Naive thymus-derived CD4-positive, alpha-beta T cell (primary cell): ENCODE data around the gene KCNK4. TPM values are rescaled to one million over a fixed set of nuclear protein-coding genes. Genes with fewer than 3 reads are reported as not detected.

Experiments used
- ATAC-seq: fragments of 150-1000 bp; cut with Tn5 transposase; 2 replicates; pipeline ENCODE4 v1.10.0; 2021; ENCODE audit warnings: mild to moderate bottlenecking, moderate library complexity
- CTCF ChIA-PET: fragments of 350-600 bp; sonication (Branson Sonifier 250); formaldehyde crosslinking; loops from one replicate; lab custom pipeline; 2021; ENCODE audit warnings: antibody characterized with exemption; lab: Charles Lee
- POLR2A ChIA-PET: fragments of 350-600 bp; sonication (Branson Sonifier 250); formaldehyde crosslinking; loops from one replicate; lab custom pipeline; 2021; ENCODE audit warnings: antibody characterized with exemption, inconsistent platforms; lab: Charles Lee
- DNase-seq, 9 donors: peaks; one replicate each; pipeline versions ENCODE4 v3.0.0 to v3.0.0-alpha.2; 2020 to 2022; ENCODE audit warnings: mixed read lengths in 1 of 9
- H3K27ac ChIP-seq: one replicate; pipeline ENCODE4 v1.7.0; 2013; ENCODE audit warnings: mild to moderate bottlenecking, low read depth, low read length, moderate library complexity
- H3K27me3 ChIP-seq, 2 donors: one replicate each; pipeline ENCODE4 v1.7.0; 2013; ENCODE audit warnings: low read length in 2 of 2, mild to moderate bottlenecking in 2 of 2, moderate library complexity in 2 of 2; ENCODE audit not compliant: control insufficient read depth in 2 of 2, insufficient read depth in 2 of 2
- H3K36me3 ChIP-seq, 3 experiments: 1 replicate in 2 of 3; 2 replicates in 1 of 3; pipeline ENCODE4 v1.7.0; 2013; ENCODE audit warnings: low read length in 3 of 3, mild to moderate bottlenecking in 3 of 3, moderate library complexity in 1 of 3; ENCODE audit not compliant: insufficient read depth in 3 of 3, control insufficient read depth in 2 of 3
- H3K4me1 ChIP-seq, 2 donors: one replicate each; pipeline ENCODE4 v1.7.0; 2013; ENCODE audit warnings: low read length in 2 of 2, mild to moderate bottlenecking in 2 of 2, moderate library complexity in 1 of 2; ENCODE audit not compliant: control insufficient read depth in 2 of 2, insufficient read depth in 2 of 2
- H3K4me3 ChIP-seq: 2 replicates; pipeline ENCODE4 v1.7.0; 2013; ENCODE audit warnings: mild to moderate bottlenecking, low read length
- H3K9me3 ChIP-seq, 3 experiments: 1 replicate in 2 of 3; 2 replicates in 1 of 3; pipeline ENCODE4 v1.7.0; 2013; ENCODE audit warnings: low read length in 3 of 3; ENCODE audit not compliant: control insufficient read depth in 2 of 3
- H3K27ac Mint-ChIP-seq, 9 donors: one replicate each; pipeline ENCODE4 v1.8.0; 2020 to 2022; ENCODE audit warnings: mixed read lengths in 9 of 9, mild to moderate bottlenecking in 8 of 9, moderate library complexity in 5 of 9, inconsistent platforms in 2 of 9
- H3K27me3 Mint-ChIP-seq, 5 donors: one replicate each; pipeline ENCODE4 v1.8.0; 2021 to 2022; ENCODE audit warnings: mixed read lengths in 5 of 5, mild to moderate bottlenecking in 1 of 5
- H3K36me3 Mint-ChIP-seq, 5 donors: one replicate each; pipeline ENCODE4 v1.8.0; 2020 to 2022; ENCODE audit warnings: mixed read lengths in 5 of 5, mild to moderate bottlenecking in 3 of 5, inconsistent platforms in 1 of 5
- H3K4me1 Mint-ChIP-seq, 7 donors: one replicate each; pipeline ENCODE4 v1.8.0; 2020 to 2022; ENCODE audit warnings: mixed read lengths in 7 of 7, mild to moderate bottlenecking in 3 of 7, inconsistent platforms in 1 of 7
- H3K4me3 Mint-ChIP-seq, 10 donors: one replicate each; pipeline ENCODE4 v1.8.0; 2020 to 2022; ENCODE audit warnings: mild to moderate bottlenecking in 10 of 10, mixed read lengths in 10 of 10, moderate library complexity in 6 of 10, inconsistent platforms in 2 of 10
- H3K9me3 Mint-ChIP-seq, 11 donors: one replicate each; pipeline ENCODE4 v1.8.0; 2020 to 2022; ENCODE audit warnings: mixed read lengths in 11 of 11, mild to moderate bottlenecking in 4 of 11, inconsistent platforms in 1 of 11, moderate library complexity in 1 of 11
- intact Hi-C, 2 donors: fragments of 100-400 bp; cut with micrococcal nuclease; formaldehyde crosslinking; loops; one replicate each; pipeline ENCODE4 v1.15.1; 2023
- polyA plus RNA-seq, 2 donors: library from polyadenylated mRNA; unstranded; fragments of 300-500 nt; fragmentation: Illumina TruSeq; gene quantifications; one replicate each; pipeline ENCODE4 v1.2.3, GENCODE V29; 2021
- total RNA-seq, 6 experiments: library from RNA in 5 of 6; stranded (reverse) in 5 of 6; gene quantifications; 1 replicate in 5 of 6; 2 replicates in 1 of 6; pipeline ENCODE4 v1.2.3 and lab custom pipeline; 2021 to 2026

Gene KCNK4
- total and polyA plus RNA-seq, 7 experiments from 2014 or later: 0.42 TPM; not detected in 6

GRCh38 chr11:64337538-64338249, 46.6 kb downstream of the KCNK4 start:
- no peaks in the 10 kb centered on the region for H3K27me3 ChIP-seq
- H3K27ac Mint-ChIP-seq: peak overlapping the region in 7 of 9 donors; percentile 14 to 78 (median 54)
- POLR2A ChIA-PET: interaction anchor here (0.7 to 2.5 kb wide), 2 partner anchors 20 to 120 kb away, joined by 4 to 15 read pairs; partner anchors contain the start of genes PRDX5 and TRMT112
- peaks cover 0 to 12% (median 9%) of the 10 kb centered on the region in 5 donors for H3K36me3 Mint-ChIP-seq
- no peak overlapping the region for H3K27ac ChIP-seq
- CTCF ChIA-PET: interaction anchor here (0.6 to 1.5 kb wide), 5 partner anchors 13 to 351 kb away, joined by 3 to 5 read pairs (median 3); partner anchors contain the start of gene TRMT112
- H3K4me1 ChIP-seq: peaks cover 29 to 30% of the 10 kb centered on the region in 2 donors
- peaks cover 17 to 46% (median 26%) of the 10 kb centered on the region in 7 donors for H3K4me1 Mint-ChIP-seq
- H3K4me3 Mint-ChIP-seq: peak overlapping the region in 2 of 10 donors; percentile 32 to 54
- peaks cover 0 to 2% (median 0%) of the 10 kb centered on the region in 5 donors for H3K27me3 Mint-ChIP-seq
- intact Hi-C loops: no loop called here
- no peaks in the 10 kb centered on the region for H3K9me3 ChIP-seq
- DNase-seq (no peak), ATAC-seq (no peak)
- no peaks in the 10 kb centered on the region for H3K9me3 Mint-ChIP-seq
- no peak overlapping the region for H3K4me3 ChIP-seq
- peaks cover 0 to 11% (median 4%) of the 10 kb centered on the region in 3 experiments for H3K36me3 ChIP-seq

DNA sequence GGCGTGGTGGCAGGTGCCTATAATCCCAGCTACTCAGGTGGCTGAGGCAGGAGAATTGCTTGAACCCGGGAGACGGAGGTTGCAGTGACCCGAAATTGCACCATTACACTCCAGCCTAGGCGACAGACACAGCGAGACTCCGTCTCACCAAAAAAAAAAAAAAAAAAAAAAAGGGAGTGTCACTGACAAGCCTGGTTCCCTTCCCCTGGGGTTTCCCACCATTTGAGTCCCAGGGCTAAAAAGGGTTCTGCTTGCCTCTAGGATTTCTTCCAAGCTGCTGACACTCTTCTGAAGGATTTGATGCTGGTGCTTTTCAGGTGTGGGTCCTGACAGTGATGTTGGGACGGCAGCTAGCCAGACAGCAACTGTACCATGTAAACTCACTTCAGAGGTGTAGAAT, 47.6 kb downstream of the KCNK4 start:
- Mint-ChIP-seq H3K27me3 (peaks cover 0 to 2% (median 0%) of the 10 kb centered on the region in 5 donors), H3K36me3 (peaks cover 0 to 11% (median 9%) of the 10 kb centered on the region in 5 donors), H3K9me3 (no peaks in the 10 kb centered on the region), H3K27ac (peak overlapping the region; percentile 88 to 98 (median 94)), H3K4me3 (peak overlapping the region; percentile 81 to 91 (median 88)), H3K4me1 (peaks cover 17 to 49% (median 26%) of the 10 kb centered on the region in 7 donors)
- DNase-seq: no peak
- no peaks in the 10 kb centered on the region for H3K9me3 ChIP-seq
- intact Hi-C loops: no loop called here
- H3K27ac ChIP-seq: peak overlapping the region; percentile 89
- peaks cover 29 to 30% of the 10 kb centered on the region in 2 donors for H3K4me1 ChIP-seq
- ChIA-PET CTCF (interaction anchor here (1.1 to 1.3 kb wide), 2 partner anchors 22 to 34 kb away, joined by 3 read pairs; no protein-coding TSS in a partner anchor), POLR2A (interaction anchor here (1.0 to 3.3 kb wide), 3 partner anchors 10 to 132 kb away, joined by 3 to 15 read pairs (median 12); partner anchors contain the start of genes FERMT3, PRDX5 and TRMT112)
- H3K27me3 ChIP-seq: no peaks in the 10 kb centered on the region
- H3K4me3 ChIP-seq: no peak overlapping the region
- no peak for ATAC-seq
- peaks cover 0 to 20% (median 4%) of the 10 kb centered on the region in 3 experiments for H3K36me3 ChIP-seq

DNA sequence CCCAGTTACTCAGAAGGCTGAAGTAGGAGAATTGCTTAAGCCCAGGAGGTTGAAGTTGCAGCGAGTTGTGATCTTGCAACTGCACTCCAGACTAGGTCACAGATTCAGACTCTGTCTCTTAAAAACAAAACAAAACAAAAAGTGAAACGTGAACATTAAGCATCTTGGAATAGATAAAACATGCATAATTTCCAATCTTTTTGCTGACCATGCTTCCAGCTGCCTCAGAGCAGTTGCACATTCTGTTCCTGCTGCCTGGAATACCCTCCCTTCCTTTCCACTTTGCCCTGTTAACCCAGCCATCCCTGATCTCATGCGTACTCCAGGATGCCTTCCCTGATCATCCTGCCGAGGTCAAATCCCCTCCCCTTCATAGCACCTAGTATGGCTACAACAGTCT, 48.2 kb downstream of the KCNK4 start:
- Histone ChIP-seq H3K4me1 (peaks cover 29 to 30% of the 10 kb centered on the region in 2 donors), H3K27me3 (no peaks in the 10 kb centered on the region), H3K36me3 (peaks cover 0 to 25% (median 9%) of the 10 kb centered on the region in 3 experiments), H3K4me3 (peak overlapping the region; percentile 73), H3K27ac (peak overlapping the region; percentile 89), H3K9me3 (no peaks in the 10 kb centered on the region)
- Mint-ChIP-seq H3K4me3 (peak overlapping the region; percentile 81 to 91 (median 88)), H3K27ac (peak overlapping the region; percentile 88 to 98 (median 94)), H3K36me3 (peaks cover 0 to 10% (median 9%) of the 10 kb centered on the region in 5 donors), H3K27me3 (peaks cover 0 to 2% (median 0%) of the 10 kb centered on the region in 5 donors), H3K9me3 (no peaks in the 10 kb centered on the region), H3K4me1 (peaks cover 17 to 49% (median 26%) of the 10 kb centered on the region in 7 donors)
- ATAC-seq: no peak
- DNase-seq: no peak
- ChIA-PET POLR2A (interaction anchor here (0.7 to 3.6 kb wide), 8 partner anchors 10 to 404 kb away, joined by 3 to 38 read pairs (median 4); partner anchors contain the start of genes FERMT3, PRDX5, RASGRP2 and TRMT112), CTCF (interaction anchor here (1.1 to 1.3 kb wide), 2 partner anchors 22 to 34 kb away, joined by 3 read pairs; no protein-coding TSS in a partner anchor)
- intact Hi-C loops: no loop called here

DNA sequence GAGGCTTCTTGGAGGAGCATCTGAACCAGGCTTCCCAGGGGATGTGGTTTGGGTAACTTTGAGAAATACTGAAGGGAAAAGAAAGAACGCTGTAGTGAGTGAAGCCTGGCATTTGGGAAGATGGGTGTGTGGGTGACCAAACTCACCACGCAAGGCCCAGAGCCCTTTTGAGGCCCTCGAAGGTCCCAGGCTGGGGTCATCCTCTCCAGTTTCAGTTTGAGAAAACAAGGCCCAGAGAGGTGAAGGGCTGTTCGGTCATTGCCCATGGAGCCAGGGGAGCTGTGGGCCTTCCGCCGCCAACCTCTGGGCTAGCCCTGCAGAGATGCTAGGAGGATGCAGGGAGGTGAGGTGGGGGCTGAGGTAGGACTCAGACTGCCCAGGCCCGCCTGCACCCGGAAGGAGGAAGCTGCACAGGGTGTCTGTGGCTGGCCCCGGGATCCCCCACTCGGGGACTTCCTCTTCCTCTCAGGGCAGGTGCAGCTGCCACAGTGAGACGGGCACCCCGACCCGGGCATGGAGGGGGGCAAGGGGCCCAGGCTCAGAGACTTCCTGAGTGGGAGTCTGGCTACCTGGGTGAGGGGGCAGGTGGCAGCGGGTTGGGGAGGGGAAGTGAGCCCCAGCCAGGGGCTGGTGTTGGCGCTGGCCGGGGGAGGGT, 48.8 kb downstream of the KCNK4 start, which contains the start of gene CCDC88B:
Gene CCDC88B, plus strand, starts transcription at position 451 of the 655 bp plus-strand sequence. Its CDS starts 63 bp downstream, at position 514.
- Mint-ChIP-seq H3K4me3 (peak within 1 kb of the TSS; percentile 81 to 91 (median 88)), H3K27ac (peak within 1 kb of the TSS; percentile 88 to 98 (median 94)), H3K4me1 (peaks cover 17 to 48% (median 26%) of the 10 kb centered on the region in 7 donors), H3K27me3 (peaks cover 0 to 2% (median 0%) of the 10 kb centered on the region in 5 donors), H3K36me3 (peaks cover 0 to 10% (median 9%) of the 10 kb centered on the region in 5 donors), H3K9me3 (no peaks in the 10 kb centered on the region)
- peak; percentile 72 to 93 (median 87) for DNase-seq
- ATAC-seq: peak; percentile 91
- intact Hi-C loops: loop anchor here (1.0 to 2.0 kb wide), 6 partner anchors 19 to 70 kb away; partner anchors contain the start of genes ESRRA (in 2 of the 2), RPS6KA4 (in 2 of the 2), PRDX5 (in 1 of the 2) and TRMT112 (in 1 of the 2)
- H3K9me3 ChIP-seq: no peaks in the 10 kb centered on the region
- no peaks in the 10 kb centered on the region for H3K27me3 ChIP-seq
- POLR2A ChIA-PET: interaction anchor here (0.6 to 3.6 kb wide), 11 partner anchors 9 to 1748 kb away, joined by 3 to 38 read pairs (median 3); partner anchors contain the start of genes FERMT3, NUDT22, PRDX5 and RASGRP2
- CTCF ChIA-PET: interaction anchor here (0.9 to 1.1 kb wide), 2 partner anchors 22 to 35 kb away, joined by 3 to 4 read pairs; partner anchors contain the start of genes PRDX5 and TRMT112
- peaks cover 0 to 27% (median 12%) of the 10 kb centered on the region in 3 experiments for H3K36me3 ChIP-seq
- H3K4me3 ChIP-seq: peak within 1 kb of the TSS; percentile 73
- H3K27ac ChIP-seq: peak within 1 kb of the TSS; percentile 89
- H3K4me1 ChIP-seq: peaks cover 29 to 30% of the 10 kb centered on the region in 2 donors

DNA sequence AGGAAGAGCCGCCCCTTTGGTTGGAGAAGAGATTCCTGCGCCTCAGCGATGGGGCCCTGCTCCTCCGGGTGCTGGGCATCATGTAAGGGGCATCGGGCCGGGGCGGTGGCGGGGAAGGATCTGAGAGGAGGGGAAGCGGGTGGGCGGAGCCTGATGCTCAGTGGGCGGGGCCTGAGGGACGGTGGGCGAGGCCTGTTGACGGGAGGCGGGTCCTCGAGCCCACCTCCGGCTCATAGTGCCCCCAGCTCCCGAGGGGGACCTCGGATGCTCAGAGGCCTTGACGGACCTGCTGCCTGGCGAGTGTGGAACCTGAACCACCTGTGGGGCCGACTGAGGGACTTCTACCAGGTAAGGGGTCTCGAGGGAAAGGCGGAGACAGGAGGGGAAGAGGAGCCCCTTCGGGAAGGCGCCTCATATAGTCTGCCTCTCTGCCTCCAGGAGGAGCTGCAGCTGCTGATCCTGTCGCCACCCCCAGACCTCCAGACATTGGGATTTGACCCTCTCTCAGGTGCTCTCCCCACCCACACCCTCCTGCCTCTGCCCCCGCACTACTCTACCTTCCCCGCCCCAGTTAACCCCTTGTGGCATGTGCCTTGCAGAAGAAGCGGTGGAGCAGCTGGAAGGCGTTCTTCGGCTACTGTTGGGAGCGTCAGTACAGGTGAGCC, 49.7 kb downstream of the KCNK4 start:
- H3K4me1 Mint-ChIP-seq: peaks cover 20 to 49% (median 30%) of the 10 kb centered on the region in 7 donors
- H3K4me3 ChIP-seq: peak overlapping the region; percentile 73
- H3K9me3 Mint-ChIP-seq: no peaks in the 10 kb centered on the region

More for the DNA sequence above, 49.7 kb downstream of the KCNK4 start:
- H3K4me1 ChIP-seq: peaks cover 29 to 30% of the 10 kb centered on the region in 2 donors
- no peaks in the 10 kb centered on the region for H3K27me3 ChIP-seq
- Mint-ChIP-seq H3K27ac (peak overlapping the region; percentile 88 to 98 (median 94)), H3K4me3 (peak overlapping the region; percentile 81 to 91 (median 88)), H3K36me3 (peaks cover 0 to 16% (median 13%) of the 10 kb centered on the region in 5 donors), H3K27me3 (peaks cover 0 to 2% (median 0%) of the 10 kb centered on the region in 5 donors)
- peak overlapping the region; percentile 89 for H3K27ac ChIP-seq
- peak; percentile 55 for ATAC-seq
- intact Hi-C loops: loop anchor here (1.0 to 2.0 kb wide), 6 partner anchors 18 to 71 kb away; partner anchors contain the start of genes ESRRA (in 2 of the 2), RPS6KA4 (in 2 of the 2), PRDX5 (in 1 of the 2) and TRMT112 (in 1 of the 2)
- peaks cover 0 to 30% (median 12%) of the 10 kb centered on the region in 3 experiments for H3K36me3 ChIP-seq
- DNase-seq: peak; percentile 53 to 88 (median 67)
- ChIA-PET POLR2A (interaction anchor here (1.2 to 3.6 kb wide), 3 partner anchors 23 to 136 kb away, joined by 7 to 38 read pairs (median 12); partner anchors contain the start of genes FERMT3, PRDX5 and TRMT112), CTCF (interaction anchor here (1.3 kb wide), 1 partner anchor 23 kb away, joined by 5 read pairs; the partner anchor contains the start of genes PRDX5 and TRMT112)
- H3K9me3 ChIP-seq: no peaks in the 10 kb centered on the region
